HepG2 (cell line): Measurements from ENCODE around the gene KIAA1549. TPM values are rescaled to one million over a fixed set of nuclear protein-coding genes. Genes with fewer than 3 reads are reported as not detected.

ENCODE experiments used
- BATF2 ChIP-seq: sonication (generic); formaldehyde crosslinking; IDR thresholded peaks from 2 replicates; pipeline ENCODE4 v1.8.0; 2022; ENCODE audit warnings: mild to moderate bottlenecking, missing genetic modification reagents, moderate library complexity
- BCLAF1 ChIP-seq: fragments of 450-650 bp; IDR thresholded peaks from 2 replicates; pipeline ENCODE4 v1.6.1; 2017; ENCODE audit warnings: mild to moderate bottlenecking
- CERS6 ChIP-seq: sonication (generic); formaldehyde crosslinking; IDR thresholded peaks from 2 replicates; pipeline ENCODE4 v1.5.0; 2020; ENCODE audit warnings: missing genetic modification reagents
- FOXJ3 ChIP-seq: sonication (generic); formaldehyde crosslinking; IDR thresholded peaks from 2 replicates; pipeline ENCODE4 v1.4.0; 2020; ENCODE audit warnings: missing genetic modification reagents, mild to moderate bottlenecking, borderline replicate concordance
- GTF3A ChIP-seq: sonication (generic); formaldehyde crosslinking; conservative IDR thresholded peaks from 2 replicates; pipeline ENCODE4 v1.4.0; 2020; ENCODE audit warnings: mild to moderate bottlenecking, missing genetic modification reagents
- KDM5A ChIP-seq: fragments of 200-600 bp; sonication (generic); IDR thresholded peaks from 2 replicates; pipeline ENCODE4 v1.7.0; 2018; ENCODE audit warnings: antibody characterized with exemption, mild to moderate bottlenecking, low read length, borderline replicate concordance
- MXD1 ChIP-seq: sonication (generic); formaldehyde crosslinking; IDR thresholded peaks from 2 replicates; pipeline ENCODE4 v1.4.0; 2020; ENCODE audit warnings: mild to moderate bottlenecking, missing genetic modification reagents
- PPARG ChIP-seq: conservative IDR thresholded peaks from 2 replicates; pipeline ENCODE4 v1.6.1; 2016; ENCODE audit warnings: missing biosample characterization, missing genetic modification reagents
- ZNF546 ChIP-seq: sonication (generic); formaldehyde crosslinking; conservative IDR thresholded peaks from 2 replicates; pipeline ENCODE4 v1.8.1; 2023; ENCODE audit warnings: mild to moderate bottlenecking, missing genetic modification reagents
- polyA plus RNA-seq, 8 experiments: library from polyadenylated mRNA; depleted of rRNA in 3 of 8; stranded (reverse) in 7 of 8; unstranded in 1 of 8; fragments of >200 nt; fragmentation: Illumina TruSeq in 4 of 8; extraction: Trizol in 4 of 8; gene quantifications; 2 replicates each; pipeline versions ENCODE4 v1.2.1 to v1.2.3, GENCODE V29; 2011 to 2016; ENCODE audit warnings: low read depth in 4 of 8, missing spikeins in 1 of 8, mixed read lengths in 1 of 8; ENCODE audit not compliant: insufficient read depth in 1 of 8
- total RNA-seq, 5 experiments: library from RNA; depleted of rRNA; stranded (reverse); fragments of >200 nt; fragmentation: Illumina TruSeq; extraction: Trizol; gene quantifications; 2 replicates each; pipeline ENCODE4 v1.2.3, GENCODE V29; 2016; ENCODE audit warnings: low read depth in 1 of 5

KIAA1549 gene
- total and polyA plus RNA-seq, 2 of the 13 experiments (the other 11 are each of a cell fraction or from before 2014, with no cell fraction given) = 1.1 to 1.8 TPM

- TF ChIP-seq CERS6 = no peak
- no peak for TF ChIP-seq PPARG (CRISPR knock-in tag)
- no peak for TF ChIP-seq FOXJ3 (CRISPR knock-in tag)
- no peak for TF ChIP-seq BATF2
- TF ChIP-seq GTF3A (CRISPR knock-in tag) = no peak
- TF ChIP-seq KDM5A = no peak
- TF ChIP-seq MXD1 (CRISPR knock-in tag) = no peak
- TF ChIP-seq ZNF546 (CRISPR knock-in tag) = no peak
- no peak for TF ChIP-seq BCLAF1
Observed at GRCh38 chr7:138970446-138970845, 10.7 kb downstream of the KIAA1549 start (continued).
